GM19463 (cell line): ENCODE data around the gene EOMES.
"Not testable (repeated sequence)": the region's sequence is repeated elsewhere in the genome, so short reads cannot be mapped to it uniquely, and the experiment has no call there.

Experiments
- ATAC-seq: cut with Tn5 transposase; IDR thresholded peaks from one replicate; pipeline ENCODE4 v1.9.1; 2021; ENCODE audit warnings: mild to moderate bottlenecking, moderate library complexity; ENCODE audit not compliant: unreplicated experiment

Gene EOMES

DNA sequence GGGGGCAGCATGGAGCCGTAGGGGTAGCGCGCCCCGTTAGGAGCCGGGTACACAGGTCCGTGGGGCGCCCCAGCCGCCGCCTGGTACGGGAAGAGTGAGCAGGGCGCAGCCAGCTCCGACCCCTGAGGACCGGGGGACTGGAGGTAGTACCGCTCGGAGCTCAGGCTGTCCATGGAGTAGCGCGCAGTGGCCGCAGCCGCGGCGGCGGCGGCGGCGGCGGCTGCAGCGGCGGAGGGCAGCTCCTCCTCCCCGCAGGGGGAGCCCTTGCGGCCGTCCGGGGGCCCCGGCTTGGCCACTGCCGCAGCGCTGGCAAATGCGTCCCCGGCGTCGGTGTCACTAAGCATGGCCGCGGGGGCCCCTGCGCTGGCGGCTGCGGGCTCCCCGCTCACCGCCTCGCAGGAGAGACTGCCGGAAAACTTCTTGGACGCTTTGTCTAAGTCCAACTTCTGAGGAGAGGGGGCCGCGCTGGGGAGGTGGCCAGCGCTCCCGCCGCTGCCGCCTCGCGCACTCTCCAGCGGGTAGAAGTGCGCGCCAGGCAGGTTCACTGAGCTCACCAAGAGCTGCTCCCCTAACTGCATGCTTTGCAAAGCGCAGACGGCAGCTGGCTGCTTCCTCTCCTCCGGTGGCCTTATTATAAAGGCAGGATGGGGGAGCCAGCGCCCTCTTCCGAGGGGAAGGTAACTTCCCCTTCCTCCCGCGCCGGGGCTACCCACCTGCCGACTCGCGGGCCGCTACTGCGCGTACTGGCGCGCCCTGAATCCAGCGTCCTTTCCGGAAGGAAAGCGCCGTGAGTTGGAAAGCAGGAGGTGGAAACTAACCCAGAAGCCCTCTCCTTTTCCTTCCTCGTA is at the start of gene EOMES:
EOMES (minus strand) TSS at position 607 of the 848 bp plus-strand sequence; CDS start at position 578, 29 bp downstream.
- peak; percentile 58 for ATAC-seq

DNA sequence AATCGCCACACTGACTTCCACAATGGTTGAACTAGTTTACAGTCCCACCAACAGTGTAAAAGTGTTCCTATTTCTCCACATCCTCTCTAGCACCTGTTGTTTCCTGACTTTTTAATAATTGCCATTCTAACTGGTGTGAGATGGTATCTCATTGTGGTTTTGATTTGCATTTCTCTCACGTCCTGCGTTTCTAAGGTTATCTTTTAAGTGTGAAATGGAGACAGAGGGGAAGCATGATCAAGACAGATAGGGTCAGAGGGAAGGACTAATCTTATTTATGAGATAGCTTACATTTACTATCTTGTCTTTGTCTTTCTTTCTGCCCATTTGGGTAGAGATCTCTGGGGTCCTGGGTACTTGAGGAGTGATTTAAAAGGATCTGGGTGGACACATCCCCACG is 48.3 kb upstream of the EOMES start:
- ATAC-seq: not testable (repeated sequence)

DNA sequence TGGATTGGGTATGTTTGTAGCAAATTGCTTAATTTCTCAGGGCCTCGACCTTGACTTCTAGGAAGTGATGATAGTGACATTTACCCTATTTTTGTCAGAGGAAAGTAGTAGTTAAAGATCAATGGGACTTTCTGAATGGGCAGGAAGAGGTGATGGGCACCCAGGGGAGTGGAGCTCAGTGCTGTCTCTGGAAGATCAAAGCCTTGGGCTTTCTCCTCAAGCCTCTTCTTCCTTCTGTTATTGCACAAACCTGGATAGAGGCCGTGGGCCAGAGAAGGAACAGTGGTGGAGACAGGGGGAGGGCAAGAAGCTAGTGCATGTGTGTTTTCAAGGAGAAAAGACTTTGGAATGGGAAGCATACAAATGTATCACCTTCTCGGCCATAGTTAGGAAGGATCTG is 44.9 kb upstream of the EOMES start:
- ATAC-seq: no peak

DNA sequence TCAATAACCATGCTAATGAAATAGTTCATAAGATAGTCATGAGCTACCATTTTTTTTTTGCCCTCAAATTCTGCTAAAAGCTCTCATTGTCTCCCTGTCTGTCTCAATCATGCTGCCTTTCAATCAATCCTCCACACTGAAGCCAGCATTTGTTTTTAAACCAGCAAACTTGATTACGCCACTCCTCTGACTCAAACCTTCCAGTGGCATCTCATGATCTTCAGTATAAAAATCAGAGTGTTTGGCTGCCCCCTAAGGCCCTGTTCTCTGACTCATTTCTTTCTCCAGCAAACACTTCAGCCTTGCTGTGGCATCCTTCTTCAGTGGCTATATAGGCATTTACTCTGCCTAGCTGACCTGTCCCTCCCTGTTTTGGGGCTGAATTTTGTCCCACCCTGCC is 36.0 kb upstream of the EOMES start:
- ATAC-seq: no peak

DNA sequence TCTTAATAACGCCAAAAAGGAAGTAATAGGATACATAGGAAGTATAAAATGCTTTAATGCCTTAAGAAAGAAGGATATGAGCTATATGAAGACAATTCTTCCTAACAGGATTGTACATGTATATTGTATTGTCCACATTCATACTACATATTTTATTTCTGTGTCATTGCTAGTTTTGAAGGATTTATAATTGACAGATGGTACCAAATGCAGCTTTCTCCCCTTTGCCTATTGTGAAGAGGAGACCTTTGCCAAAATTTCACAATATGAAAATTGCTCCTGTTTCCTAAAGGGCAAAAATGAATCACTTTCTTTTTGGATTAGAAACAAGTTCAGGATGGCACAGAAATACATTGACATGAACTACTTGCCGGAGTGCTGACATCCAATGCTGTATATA is 34.8 kb upstream of the EOMES start:
- ATAC-seq: no peak

DNA sequence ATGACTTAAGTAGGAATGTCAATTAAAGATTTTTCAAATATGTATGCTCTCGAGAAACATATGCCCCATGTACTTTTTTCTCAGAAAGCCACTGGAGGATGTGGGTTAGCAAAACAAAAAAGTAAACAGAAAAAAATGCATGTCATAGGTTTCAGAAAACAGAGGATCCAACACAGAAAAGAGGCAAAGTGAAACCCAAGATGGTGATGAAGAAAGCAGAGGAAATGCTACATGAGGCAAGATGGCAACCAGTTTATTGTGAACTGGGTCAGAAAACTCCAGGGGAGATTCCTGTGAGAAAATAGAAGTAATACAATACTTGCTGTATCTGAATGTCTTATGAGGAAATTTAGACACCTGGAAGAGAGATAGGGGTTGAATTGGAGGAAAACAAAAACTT is 30.8 kb upstream of the EOMES start:
- no peak for ATAC-seq

DNA sequence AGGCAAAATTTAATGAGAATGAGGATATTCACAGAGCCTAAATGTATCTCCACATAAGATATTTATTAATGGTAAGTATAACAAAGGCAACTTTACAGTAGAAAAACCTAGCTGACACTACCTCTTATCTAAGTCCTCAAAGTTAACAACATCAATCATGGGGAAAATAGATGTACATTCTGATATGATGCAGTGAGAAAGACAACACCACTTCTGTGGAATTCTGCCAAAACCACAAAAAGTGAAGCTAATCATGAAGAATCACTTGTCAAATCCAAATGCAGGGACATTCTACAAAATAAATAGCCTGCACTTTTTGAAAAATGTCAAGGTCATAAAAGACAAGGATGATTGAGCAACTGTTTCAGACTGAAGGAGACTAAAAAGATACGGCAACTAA is 27.5 kb upstream of the EOMES start:
- no peak for ATAC-seq

DNA sequence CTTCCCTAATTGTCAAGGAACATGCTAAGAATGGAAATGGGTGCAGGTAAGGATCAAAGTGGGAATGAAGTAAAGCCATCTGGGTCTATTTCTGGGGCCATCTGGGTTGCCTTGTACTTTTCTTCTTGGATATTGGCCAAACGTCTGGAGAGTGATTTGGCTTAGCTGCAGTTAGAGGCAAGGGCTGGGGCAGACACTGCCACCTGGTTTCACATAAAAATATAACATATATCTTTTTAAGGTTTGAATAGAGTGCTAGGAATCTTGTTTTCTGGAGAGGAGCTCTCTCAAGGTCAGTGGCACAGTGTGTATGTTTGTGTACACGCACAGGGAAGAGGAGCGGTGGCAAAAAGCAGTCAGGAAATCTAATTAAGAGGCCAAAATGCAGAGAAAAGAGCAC is 24.7 kb upstream of the EOMES start:
- no peak for ATAC-seq

DNA sequence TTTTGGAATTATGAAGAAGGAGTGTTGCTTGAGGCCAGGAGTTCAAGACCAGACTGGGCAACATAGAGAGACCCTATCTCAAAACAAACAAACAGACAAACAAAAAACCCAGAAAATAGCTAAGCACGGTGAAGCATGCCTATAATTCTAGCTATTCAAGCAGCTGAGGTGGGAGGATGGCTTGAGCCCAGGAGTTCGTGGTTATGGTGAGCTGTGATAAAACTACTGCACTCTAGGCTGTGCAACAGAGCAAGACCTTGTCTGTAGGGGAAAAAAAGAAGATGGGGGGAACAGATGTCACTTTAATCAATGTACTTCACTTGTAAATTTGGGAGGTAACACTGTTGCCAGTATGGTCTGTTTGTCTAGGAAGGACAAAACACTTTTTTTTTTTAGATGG is 18.7 kb upstream of the EOMES start:
- no peak for ATAC-seq

DNA sequence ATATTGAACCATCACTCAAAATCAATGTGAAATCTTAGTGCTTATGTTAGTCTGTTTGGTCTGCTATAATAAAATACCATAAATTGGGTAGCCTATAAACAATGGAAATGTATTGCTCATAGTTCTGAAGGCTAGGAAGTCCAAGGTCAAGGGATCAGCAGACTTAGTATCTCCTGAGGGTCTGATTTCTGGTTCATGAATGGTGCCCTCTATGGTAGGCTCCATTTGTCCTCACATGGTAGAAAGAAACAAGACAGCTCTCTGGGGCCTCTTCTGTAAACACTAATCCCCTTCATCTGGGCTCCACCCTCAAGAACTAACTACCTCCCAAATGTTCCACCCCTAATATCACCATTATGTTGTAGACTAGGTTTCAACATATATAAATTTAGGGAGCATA is 15.0 kb upstream of the EOMES start:
- no peak for ATAC-seq

DNA sequence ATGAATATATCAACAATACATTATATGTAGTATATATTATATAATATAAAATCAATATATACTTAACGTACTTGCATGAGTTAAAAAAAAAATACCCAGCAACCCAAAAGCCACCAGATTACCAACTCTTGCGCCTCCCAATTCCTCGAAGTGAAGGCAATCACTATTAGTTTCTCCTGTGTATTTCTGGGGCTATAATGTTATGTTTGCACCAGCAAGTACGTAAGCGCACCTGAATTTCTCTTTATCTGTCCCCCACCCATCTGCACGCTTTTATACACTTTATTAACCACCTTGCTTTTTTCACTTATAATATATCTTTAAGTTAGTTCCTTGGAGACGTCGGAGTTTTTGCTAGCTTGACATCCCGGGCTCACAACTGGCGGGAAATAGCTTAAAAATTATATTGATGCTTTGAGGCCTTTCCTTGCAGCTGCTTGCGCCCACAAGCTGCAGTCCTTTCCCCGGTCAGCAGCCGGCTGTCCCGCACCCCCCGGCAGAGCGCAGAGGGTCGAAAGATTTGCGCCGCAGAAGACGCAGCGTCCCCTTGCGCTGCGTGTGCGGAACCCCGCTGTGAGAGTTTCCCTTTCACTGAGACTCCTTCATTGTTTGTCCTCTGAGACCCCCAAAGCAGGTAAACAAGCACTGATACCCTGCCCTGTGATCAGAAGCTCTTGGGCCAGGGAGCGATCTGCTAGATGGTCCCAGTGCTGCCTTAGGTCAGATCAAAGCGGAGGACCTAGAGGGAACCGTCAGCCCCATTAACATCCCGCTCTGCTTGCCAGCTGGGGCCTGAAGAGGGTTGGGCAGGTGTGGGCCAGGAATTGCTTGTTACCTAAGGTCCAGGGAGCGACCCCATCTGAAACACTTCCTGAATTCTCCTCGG is 8.9 kb upstream of the EOMES start:
- no peak for ATAC-seq

DNA sequence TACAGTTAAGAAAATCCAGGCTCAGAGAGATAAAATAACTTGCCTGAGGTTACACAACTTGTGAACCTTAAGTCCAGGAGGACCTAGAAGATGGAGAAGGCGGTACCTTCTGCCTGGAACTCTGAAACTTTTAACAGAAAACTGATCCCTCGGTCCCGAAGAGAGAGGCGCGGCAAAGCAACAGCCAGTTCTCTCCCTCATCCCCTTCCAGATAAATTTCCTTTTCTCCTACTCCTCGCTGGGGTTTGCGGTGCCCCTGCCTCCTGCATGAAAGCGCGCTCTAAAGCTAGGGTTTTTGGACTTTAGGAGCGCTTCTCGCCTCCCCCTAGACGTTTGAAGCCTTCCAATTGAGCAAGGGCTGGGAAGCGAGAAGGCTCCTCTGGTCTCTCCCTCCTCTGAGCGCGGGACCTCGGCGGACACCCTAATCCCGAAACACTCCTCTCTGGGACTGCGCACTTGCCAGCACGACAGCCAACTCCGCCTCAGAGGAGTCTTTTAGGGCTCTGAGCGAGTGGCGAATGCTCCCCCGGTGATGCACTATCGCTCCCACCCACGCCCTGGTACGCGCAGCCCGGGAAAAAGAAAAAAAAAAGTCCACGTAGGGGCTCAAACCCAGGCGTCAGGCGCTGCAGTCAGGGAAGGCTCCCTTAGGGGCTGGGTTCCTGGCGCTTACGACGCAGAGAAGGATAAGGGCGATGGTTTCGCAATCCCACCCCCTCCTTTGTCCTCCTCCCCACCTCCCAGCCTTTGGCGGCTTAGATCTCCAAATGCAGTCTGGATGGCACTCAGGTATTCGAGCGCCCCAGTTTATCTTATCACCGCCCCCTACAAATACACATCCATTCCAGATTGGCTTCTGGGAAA is 7.9 kb upstream of the EOMES start:
- ATAC-seq: no peak

DNA sequence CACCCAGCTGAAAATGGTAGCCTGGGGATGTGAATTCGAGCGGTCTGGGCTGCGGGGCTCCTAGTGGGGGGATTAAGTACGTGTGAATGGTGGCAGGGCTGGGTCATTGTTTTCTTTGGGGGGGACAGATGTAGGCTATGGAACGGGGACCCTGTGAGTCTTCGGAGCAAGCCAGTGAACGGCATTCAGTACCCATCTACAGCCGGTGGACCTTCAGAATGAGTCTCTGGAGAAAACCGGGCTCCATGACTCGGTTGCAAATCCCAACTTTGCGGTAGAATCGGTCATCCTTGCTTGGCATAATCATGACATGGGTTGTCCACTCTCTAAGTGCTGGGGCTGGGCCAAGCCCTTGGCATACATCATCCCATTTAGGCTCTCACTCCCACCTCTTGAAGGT is 7.2 kb upstream of the EOMES start:
- no peak for ATAC-seq

DNA sequence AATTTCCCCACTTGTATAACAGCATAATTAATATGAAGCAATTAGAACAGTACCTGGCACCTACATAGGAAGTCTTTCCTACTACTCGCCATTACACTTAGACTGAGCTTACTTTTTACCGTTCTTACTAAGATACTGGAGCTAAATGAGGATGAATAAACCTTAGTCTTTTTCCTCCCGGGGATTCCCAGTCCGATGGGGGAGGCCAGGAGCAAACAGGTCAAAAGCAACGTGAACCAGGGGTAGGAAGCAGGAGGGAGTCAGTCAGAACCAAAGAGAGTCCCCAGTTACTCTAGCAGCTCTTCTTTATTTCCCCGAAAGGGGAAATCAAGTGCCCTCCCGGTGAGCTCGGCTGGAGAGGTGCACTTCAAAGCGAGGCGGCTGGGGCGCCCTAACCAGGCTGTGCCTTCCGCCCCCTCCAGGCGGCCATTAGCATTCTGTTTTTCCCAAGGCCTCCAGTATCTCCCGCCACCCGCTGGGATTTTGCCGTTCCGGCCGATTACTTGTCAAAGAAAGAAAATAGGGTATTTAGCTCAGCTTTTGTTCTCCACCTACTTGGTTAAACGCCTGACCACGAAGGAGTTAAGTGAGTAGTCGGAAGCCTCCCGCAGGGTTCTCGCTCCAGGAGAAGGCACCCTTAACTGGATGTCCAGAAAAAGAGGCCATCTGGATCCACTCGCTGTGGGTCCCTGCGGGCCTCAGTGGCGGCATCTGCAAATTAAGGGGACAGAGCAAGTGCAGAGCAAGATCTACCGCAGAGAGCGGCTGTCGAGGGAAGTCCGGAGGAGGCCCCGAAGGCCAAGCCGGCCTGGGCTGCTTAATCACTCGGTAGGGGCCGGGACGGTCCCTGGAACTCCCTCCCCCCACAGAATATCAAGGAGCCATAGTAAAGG is 6.3 kb upstream of the EOMES start:
- ATAC-seq: peak; percentile 69

DNA sequence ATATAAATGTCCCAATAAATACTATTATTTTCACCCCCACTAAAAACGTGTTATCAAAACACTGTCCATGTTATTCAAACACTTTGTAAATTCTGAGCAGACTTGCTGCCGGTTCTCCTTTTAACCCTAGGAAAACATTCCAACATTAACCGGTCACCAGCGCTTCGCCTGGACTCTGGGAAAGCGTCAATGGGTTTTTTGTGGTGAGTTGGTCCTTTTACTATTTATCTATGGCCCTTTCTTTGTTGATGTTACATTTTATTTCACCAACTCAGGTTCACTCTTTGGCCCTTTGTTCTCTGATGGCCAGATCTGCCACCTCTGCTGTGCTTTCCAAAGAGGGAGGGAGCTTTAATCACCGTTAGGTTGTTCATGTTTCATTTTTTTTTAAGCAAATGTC is 4.1 kb upstream of the EOMES start:
- ATAC-seq: no peak

DNA sequence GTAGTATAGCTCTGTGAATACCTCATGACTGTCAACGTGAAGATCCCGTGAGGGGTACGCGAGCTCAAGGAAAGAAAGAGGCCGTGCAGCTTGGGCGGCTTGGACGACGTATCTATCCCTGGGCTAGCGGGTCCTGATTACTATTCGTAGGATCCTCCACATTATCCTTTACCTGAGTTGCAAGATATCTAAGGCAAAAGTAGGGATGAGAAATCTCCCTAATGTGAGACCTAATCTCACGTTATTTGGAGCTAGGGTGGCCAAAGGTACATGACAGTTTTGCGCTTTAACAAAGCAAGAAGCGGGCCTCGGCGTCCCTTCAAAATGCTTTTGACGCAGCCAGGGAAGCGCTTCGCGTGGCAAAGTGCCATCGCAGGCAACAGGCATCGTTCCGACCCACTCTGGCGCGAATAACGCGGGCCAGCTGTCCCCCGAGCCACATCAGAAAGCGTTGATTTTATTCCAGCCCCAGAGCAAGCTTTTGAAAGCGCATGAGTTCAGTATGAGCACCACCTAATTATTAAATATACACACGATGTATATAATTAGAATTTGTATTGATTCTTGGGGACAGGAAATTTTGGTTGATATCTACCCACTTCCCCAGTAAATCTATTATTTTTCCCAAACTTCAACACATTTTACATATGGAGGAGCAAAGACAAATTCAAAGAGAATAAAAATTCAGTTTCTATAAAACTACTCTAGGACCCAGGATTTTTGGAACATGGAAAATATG is 2.5 kb upstream of the EOMES start:
- no peak for ATAC-seq

DNA sequence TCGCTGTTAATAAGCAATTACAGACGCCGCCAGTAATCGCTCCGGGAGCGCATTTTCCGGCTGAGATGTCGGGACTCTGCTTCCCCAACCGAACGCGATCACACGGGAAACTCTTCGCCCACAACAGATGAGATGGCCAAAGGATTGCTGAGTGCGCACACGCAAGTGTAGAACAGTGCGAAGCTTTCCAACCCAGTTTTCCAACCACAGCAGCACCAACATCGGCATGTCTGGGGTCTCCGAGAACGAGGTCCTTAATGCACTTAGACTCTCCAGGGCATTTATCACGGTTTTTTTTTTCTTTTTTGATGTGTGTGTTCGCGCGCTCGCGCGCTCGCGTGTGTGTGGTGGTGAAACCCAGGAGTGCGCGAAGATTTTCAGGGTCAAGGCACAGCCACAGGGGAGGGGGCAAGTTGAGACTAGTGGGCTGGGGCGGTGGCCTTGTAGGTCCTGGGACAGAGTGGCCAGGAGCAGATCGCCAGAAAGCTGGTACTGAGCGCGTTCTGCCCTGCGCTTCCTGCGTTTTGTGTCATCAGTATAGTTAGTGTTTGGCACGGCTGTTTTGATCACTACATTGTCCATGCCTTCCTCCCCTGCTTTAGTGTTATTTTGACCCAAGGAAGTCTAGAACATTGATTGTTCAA is 1.8 kb upstream of the EOMES start:
- ATAC-seq: no peak

DNA sequence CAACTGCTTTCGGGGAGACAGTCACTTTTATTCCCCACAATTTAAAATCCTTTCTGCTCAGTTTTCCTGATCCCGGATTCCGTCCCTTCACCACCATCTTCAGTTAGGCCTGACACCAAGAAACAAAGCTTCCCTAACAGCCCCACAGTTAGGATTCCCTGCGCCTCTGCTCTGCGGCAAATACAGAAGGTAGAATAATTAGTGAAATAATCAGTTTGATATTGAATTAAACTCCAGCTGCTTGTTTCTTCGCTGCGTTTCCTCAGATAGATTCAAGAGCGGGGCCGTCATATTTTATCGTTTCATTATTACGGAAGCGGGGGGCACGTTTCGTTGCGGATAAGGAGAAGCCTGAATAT is 1.3 kb upstream of the EOMES start:
- ATAC-seq: no peak

DNA sequence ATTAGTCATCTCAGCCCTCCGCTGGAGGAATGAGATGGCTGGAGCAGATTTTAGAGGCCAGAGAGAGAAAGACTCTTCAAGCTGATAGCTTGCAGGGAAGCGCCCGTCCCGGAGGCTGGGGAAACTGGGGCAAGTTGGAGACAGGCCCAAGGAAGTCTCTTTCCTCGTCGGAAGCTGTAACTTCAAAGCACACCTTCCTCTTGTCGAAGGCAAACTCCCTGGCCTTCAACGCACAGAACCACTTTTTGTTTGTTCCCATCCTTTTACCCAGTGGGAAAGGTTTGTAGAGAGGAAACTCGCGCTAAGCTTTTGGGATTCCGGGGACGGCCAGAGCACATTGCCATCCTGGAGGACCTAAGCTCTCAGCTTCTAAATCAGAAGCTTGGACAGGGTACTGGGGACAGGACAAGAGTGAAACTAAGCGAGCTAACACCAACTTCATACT is 900 bp upstream of the EOMES start:
- ATAC-seq: no peak
